GM18907 (cell line): Measurements from ENCODE around the gene TMEM127.
"Not testable (repeated sequence)": the region's sequence is repeated elsewhere in the genome, so short reads cannot be mapped to it uniquely, and the experiment has no call there.

Experiments used
- ATAC-seq: cut with Tn5 transposase; IDR thresholded peaks from one replicate; pipeline ENCODE4 v1.9.1; 2021; ENCODE audit warnings: mild to moderate bottlenecking, moderate library complexity; ENCODE audit not compliant: unreplicated experiment

Gene TMEM127, protein sequence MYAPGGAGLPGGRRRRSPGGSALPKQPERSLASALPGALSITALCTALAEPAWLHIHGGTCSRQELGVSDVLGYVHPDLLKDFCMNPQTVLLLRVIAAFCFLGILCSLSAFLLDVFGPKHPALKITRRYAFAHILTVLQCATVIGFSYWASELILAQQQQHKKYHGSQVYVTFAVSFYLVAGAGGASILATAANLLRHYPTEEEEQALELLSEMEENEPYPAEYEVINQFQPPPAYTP

GRCh38 chr2:96265840-96266679 lies at the start of gene TMEM127, which contains the start of gene CIAO1:
Gene TMEM127, minus strand, starts transcription at chr2:96265997. Its CDS starts 616 bp downstream, at chr2:96265381.
Gene CIAO1, plus strand, starts transcription at chr2:96266225. Its CDS starts 126 bp downstream, at chr2:96266351.
- ATAC-seq, result peak; percentile 92

DNA sequence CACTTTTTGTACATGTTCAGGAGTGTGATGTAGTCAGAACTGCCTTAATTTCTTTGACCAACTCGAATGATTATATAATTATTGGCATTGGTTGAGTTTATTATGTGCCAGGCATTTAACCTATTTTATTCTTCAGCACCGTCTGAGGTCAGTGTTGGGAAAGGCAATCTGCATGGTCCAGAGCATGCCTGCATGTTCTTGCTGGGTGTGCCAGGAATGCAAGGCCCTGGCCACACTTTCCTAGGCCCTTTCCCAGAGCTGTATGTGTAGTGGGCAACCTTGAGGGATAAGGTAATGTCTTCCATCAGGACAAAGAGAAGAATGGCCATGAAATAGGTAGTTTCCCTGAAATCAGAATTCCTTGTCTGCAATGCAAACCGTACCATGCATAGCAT lies 49.2 kb upstream of the TMEM127 start:
- no peak for ATAC-seq

DNA sequence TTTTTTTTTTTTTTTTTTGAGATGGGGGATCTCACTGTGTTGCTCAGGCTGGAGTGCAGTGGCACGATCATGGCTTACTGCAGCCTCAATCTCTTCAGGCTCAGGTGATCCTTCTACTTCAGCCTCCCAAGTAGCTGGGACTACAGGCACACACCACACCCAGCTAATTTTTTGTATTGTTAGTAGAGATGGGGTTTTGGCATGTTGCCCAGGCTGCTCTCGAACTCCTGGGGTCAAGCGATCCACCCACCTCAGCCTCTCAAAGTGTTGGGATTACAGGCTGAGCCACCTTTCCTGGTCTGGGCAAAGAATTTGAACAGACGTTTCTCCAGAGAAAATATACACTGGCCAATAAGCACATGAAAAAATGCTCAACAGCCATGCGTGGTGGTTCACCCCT lies 42.5 kb upstream of the TMEM127 start:
- no peak for ATAC-seq

DNA sequence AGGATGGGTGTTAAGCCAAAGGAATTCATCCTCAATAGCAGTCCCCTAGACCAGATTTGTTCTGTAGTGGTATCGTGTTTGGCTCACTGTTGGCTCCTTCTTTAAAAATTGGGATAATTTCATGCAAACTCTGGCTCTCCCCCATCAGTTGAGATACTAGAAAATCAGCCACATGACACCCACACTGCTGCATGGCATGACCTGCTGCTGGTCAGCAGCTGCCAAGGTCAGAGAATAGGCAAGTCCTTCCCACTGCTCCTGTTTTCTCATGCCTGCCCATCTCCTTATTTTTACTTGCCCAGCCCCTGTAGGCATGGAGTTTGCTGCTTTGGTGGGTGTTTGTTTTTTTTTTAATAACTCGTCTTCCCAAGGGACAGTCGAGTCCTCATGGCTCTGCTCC lies 40.6 kb upstream of the TMEM127 start:
- ATAC-seq, result no peak

DNA sequence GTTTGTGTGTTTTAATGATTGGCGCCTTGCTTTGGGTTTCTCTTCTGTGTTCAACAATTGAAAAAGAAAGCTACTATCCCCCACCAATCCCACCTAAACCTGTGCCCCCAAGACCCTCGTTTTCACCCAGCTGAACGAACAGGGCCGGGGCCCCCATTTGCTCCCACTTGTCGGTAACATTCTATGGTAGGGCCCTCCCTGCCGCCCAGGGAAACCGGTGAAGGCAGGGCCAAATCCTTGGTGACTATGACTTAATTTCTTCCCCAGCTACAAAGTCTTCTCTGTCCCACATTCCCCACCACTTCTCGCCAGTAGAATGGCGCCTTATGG lies 40.1 kb upstream of the TMEM127 start:
- ATAC-seq, result no peak

DNA sequence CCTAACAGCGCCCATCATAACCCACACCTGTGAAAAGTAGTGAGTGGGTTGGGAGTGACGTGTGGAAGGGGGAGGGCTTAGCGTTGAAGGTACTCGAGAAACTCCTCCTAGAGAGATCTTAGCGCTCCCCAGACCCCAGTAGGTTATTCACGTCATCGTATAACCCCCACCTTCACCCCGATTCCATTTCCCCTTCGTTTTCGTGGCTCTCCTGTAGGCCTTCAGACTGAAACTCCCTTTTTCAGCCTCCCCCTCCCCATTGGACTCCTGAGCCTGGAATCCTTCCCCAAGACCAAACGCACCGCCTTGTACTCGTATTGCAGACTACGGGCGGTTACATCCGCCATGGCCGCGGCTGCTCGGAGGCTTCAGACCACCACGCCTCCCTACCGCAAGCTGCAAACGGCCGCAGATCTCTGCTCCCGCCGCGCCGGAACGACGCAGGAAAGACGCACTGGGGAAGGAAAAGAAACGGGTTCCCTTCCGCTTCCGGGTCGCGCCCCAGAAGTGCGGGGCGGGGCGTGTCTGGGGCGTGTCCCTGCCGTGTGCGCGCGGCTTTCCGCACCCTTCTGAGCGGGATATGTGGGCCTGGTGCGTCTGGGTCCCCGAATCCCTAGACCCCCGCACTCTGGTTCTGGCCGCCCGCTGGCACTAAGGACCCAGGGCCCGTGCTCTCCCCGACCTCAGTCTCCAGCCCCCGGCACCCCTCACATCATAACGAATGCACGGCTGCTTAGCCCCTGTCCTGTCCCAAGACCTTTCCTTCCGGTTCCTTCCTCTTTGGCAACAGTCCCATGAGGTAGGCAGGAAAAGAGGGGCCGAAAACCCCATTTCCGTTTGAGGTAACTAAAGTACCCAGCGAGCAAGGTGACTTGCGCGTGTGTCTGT lies 39.5 kb upstream of the TMEM127 start, which contains the start of gene SNRNP200:
TSS of gene SNRNP200 (minus strand) at position 456 of the 888 bp plus-strand sequence. CDS start at position 347, 109 bp downstream.
- ATAC-seq, result peak; percentile 87

DNA sequence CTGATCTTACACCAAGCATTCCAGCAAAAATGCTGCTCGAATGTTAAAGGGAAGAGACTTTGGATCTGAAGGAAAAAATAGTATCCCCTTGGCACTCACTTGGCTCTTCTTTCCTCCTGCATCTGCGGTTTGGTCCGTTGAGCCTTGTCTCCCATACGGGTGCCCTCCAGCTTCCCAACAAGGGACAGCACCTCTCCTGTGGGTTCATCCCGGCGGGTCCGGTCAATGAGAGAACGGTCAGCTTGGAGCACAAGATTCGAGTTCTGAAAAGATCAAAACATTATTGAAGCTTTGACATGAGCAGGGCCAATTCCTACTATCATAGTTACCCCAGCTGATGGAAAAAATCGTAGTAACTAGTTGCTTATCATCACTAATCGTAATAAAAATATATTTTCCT lies 38.8 kb upstream of the TMEM127 start:
- no peak for ATAC-seq

DNA sequence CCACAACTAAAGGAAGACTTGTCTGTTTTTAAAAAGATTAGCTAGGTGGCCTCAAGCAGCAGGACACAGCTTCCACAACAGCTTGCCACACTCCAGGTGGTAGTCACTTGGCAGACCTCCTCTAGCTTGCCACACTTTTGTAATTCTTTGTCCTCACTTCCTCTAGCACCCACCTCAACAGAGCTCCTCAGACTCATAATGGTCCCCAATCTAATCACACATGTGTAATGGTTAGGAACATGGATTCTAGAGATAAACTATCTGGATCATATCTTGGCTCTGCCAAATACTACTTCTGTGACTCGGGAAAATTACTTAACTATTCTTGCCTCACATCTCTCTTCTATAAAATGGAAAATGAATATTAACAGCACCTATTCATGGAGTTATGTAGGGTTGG lies 36.1 kb upstream of the TMEM127 start:
- no peak for ATAC-seq

GRCh38 chr2:96296925-96297324 lies 31.1 kb upstream of the TMEM127 start:
- ATAC-seq, result no peak

DNA sequence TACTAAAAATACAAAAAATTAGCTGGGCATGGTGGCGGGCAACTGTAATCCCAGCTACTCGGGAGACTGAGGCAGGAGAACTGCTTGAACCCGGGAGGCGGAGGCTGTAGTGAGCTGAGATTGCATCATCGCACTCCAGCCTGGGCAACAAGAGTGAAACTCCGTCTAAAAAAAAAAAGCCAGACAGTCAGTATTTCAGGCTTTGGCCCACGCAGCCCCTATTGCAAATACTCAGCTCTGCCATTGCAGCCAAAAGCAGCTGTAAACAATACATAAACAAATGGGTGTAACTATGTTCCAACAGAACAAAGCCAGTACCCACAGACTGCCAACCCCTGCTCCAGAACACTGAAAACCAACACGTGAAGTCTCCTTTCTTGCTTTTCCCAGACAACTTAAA lies 28.5 kb upstream of the TMEM127 start:
- ATAC-seq, result not testable (repeated sequence)

GRCh38 chr2:96291751-96292150 lies 26.0 kb upstream of the TMEM127 start:
- no peak for ATAC-seq

- no peak for ATAC-seq
Observed at GRCh38 chr2:96287273-96287856, 21.6 kb upstream of the TMEM127 start.

- ATAC-seq, result no peak
Observed at GRCh38 chr2:96276787-96277499, 11.1 kb upstream of the TMEM127 start.

GRCh38 chr2:96274355-96275056 lies 8.7 kb upstream of the TMEM127 start:
- no peak for ATAC-seq

GRCh38 chr2:96273763-96274162 lies 8.0 kb upstream of the TMEM127 start:
- ATAC-seq, result no peak

DNA sequence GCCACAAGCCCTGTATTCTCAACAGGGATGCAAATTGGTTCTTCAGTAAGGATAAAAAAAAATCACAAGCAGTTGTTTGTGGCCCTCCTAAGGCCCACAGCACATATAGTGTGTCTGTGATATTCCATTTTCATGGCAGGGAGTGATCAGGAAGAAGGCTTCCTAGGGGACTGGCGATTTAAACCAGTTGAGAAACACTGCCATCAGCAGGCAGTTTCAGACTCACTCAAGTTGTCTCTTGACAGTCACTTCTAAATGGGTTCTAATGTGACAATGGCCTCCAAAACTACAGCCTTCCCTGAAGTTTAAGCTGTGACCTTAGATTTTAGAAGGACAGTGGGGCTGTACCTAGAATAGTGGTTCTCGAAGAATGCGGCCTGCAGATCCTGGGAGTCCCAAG lies 6.2 kb upstream of the TMEM127 start:
- no peak for ATAC-seq

- ATAC-seq, result no peak
Observed at GRCh38 chr2:96267159-96267971, 1.6 kb upstream of the TMEM127 start.

- peak; percentile 30 for ATAC-seq
Observed at GRCh38 chr2:96265349-96265839, 403 bp downstream of the TMEM127 start.
